ENCODE data around the gene PIH1D1. TPM values are rescaled to one million over a fixed set of nuclear protein-coding genes. Genes with fewer than 3 reads are reported as not detected.

PIH1D1 gene
- total and polyA plus RNA-seq, 2 donors (not counting 3 experiments of a cell fraction or from before 2014, with no cell fraction given) = 83.2 to 86.9 TPM

DNA sequence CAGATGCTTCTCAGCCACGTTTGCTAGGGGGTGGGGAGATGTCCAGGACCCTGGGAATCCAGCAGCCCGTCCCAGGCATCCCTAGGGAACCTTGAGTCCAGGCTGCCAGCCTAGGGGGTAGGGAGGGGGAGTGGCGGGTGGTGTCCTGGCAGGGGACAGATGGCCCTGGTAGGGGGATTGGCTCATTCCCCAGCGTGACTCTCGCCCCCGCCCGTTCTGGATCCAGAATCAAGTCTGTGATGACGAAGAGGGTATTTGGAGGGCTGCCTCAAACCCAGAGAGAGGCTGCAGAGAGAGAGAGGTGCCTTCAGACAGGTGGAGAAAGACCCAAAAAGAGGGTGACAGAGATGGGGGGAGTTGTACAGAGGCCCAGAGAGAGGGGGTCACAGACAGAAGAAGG, 14.4 kb downstream of the PIH1D1 start:
- intact Hi-C loops (cut with micrococcal nuclease) = no loop called here
- POLR2A ChIA-PET = no interaction called here
- Histone ChIP-seq H3K4me1 (ENCODE audit: control insufficient read depth, extremely low read depth, insufficient read depth, low read length) (peaks cover 3% of the 10 kb centered on the region), H3K4me3 (replicated peaks in 1 of 3; ENCODE audit: insufficient read depth in 1 of 3, low read depth in 1 of 3, low read length in 3 of 3) (no peak overlapping the region), H3K36me3 (ENCODE audit: control insufficient read depth in 2 of 2, extremely low read depth in 1 of 2, insufficient read depth in 2 of 2, low read length in 2 of 2) (no peaks in the 10 kb centered on the region), H3K9ac (replicated peaks; ENCODE audit: extremely low read depth, insufficient read depth, low read length) (no peak overlapping the region), H2AFZ (ENCODE audit: low read depth, low read length) (no peak overlapping the region), H3K9me3 (replicated peaks; ENCODE audit: control insufficient read depth, insufficient read depth, low read length) (no peaks in the 10 kb centered on the region), H3K27ac (ENCODE audit: insufficient read depth, low read depth, low read length) (no peak overlapping the region), H3K4me2 (ENCODE audit: insufficient read depth, low read length) (no peak overlapping the region), H3K27me3 (ENCODE audit: control insufficient read depth in 2 of 2, insufficient read depth in 2 of 2, low read length in 2 of 2) (peaks cover 78 to 86% of the 10 kb centered on the region in 2 experiments), H3K9me1 (replicated peaks; ENCODE audit: control insufficient read depth, extremely low read depth, insufficient read depth, low read length) (no peaks in the 10 kb centered on the region), H3K79me2 (ENCODE audit: control insufficient read depth, insufficient read depth, low read length) (no peaks in the 10 kb centered on the region), H4K20me1 (replicated peaks; ENCODE audit: control insufficient read depth, extremely low read depth, insufficient read depth, low read length) (no peaks in the 10 kb centered on the region)
- no peak for FAIRE-seq
- TF ChIP-seq, protein P1, sequence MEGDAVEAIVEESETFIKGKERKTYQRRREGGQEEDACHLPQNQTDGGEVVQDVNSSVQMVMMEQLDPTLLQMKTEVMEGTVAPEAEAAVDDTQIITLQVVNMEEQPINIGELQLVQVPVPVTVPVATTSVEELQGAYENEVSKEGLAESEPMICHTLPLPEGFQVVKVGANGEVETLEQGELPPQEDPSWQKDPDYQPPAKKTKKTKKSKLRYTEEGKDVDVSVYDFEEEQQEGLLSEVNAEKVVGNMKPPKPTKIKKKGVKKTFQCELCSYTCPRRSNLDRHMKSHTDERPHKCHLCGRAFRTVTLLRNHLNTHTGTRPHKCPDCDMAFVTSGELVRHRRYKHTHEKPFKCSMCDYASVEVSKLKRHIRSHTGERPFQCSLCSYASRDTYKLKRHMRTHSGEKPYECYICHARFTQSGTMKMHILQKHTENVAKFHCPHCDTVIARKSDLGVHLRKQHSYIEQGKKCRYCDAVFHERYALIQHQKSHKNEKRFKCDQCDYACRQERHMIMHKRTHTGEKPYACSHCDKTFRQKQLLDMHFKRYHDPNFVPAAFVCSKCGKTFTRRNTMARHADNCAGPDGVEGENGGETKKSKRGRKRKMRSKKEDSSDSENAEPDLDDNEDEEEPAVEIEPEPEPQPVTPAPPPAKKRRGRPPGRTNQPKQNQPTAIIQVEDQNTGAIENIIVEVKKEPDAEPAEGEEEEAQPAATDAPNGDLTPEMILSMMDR (IDR thresholded peaks at IDR 0.05; ENCODE audit: extremely low read depth in 1 of 2, insufficient read depth in 1 of 2, low read depth in 1 of 2, low read length in 2 of 2) = no peak
- TF ChIP-seq, protein P2, sequence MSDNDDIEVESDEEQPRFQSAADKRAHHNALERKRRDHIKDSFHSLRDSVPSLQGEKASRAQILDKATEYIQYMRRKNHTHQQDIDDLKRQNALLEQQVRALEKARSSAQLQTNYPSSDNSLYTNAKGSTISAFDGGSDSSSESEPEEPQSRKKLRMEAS (IDR thresholded peaks at IDR 0.05; ENCODE audit: insufficient read depth, insufficient read length) = no peak
- no peak for TF ChIP-seq EZH2 (IDR thresholded peaks at IDR 0.05; ENCODE audit: borderline replicate concordance, low read depth, low read length, severe bottlenecking)
- TF ChIP-seq GATA2 (IDR thresholded peaks at IDR 0.05; ENCODE audit: insufficient read depth, insufficient read length, low read depth, low read length) = no peak
- TF ChIP-seq POLR2A (IDR thresholded peaks at IDR 0.05; ENCODE audit: low read depth, low read length) = no peak
- no peak for TF ChIP-seq MYC (IDR thresholded peaks at IDR 0.05; ENCODE audit: low read depth, low read length)
- no peak for TF ChIP-seq POLR2AphosphoS5 (IDR thresholded peaks at IDR 0.05; ENCODE audit: insufficient read depth, low read depth, low read length)
- TF ChIP-seq FOS (IDR thresholded peaks at IDR 0.05; ENCODE audit: borderline replicate concordance, insufficient read depth, low read length) = no peak
- no peak for TF ChIP-seq JUN (IDR thresholded peaks at IDR 0.05; ENCODE audit: borderline replicate concordance, insufficient read depth, insufficient read length, low read depth)
- dilution Hi-C loops (cut with MboI; ENCODE audit: extremely low pct_ligation_motif_present, low sequenced_read_pairs) = no loop called here
- BruUV-seq (replicated peaks) = no TSS peak
- no peak for DNase-seq (ENCODE audit: low read depth, low spot score)
- CTCF ChIA-PET = no interaction called here

All from endothelial cell of umbilical vein (primary cell).